ENCODE results near the gene AP3B1. TPM values are rescaled to one million over a fixed set of nuclear protein-coding genes. Genes with fewer than 3 reads are reported as not detected.

The AP3B1 gene
- polyA plus RNA-seq, 1 of the 3 experiments (the other 2 are of a cell fraction): 18.0 TPM

- peak; percentile 47; the same call in 1 of the 2 replicates for TF ChIP-seq SMC3 (IDR thresholded peaks at IDR 0.05; ENCODE audit: low read depth, low read length)
- no peak for TF ChIP-seq RXRA (IDR thresholded peaks at IDR 0.05; ENCODE audit: borderline replicate concordance, low read depth)
- TF ChIP-seq REST (IDR thresholded peaks at IDR 0.05; ENCODE audit: low read depth, low read length): no peak
Observed at GRCh38 chr5:78162253-78162862, 132.1 kb downstream of the AP3B1 start (continued).

- WGBS (ENCODE audit: low lambda C conversion rate): 100% methylated on average over 1 of the region's 1 CpG
- DNase-seq: no peak
- TF ChIP-seq PBX3 (IDR thresholded peaks at IDR 0.05) (no peak), ZBTB33 (IDR thresholded peaks at IDR 0.05; ENCODE audit: borderline replicate concordance, low read depth) (no peak), ELF1 (IDR thresholded peaks at IDR 0.05) (no peak), CHD2 (IDR thresholded peaks at IDR 0.05; ENCODE audit: low read length, partially characterized antibody) (no peak), YY1 (IDR thresholded peaks at IDR 0.05; ENCODE audit: low read depth) (no peak)
Observed at GRCh38 chr5:78157001-78157400, 137.5 kb downstream of the AP3B1 start.

More at GRCh38 chr5:78157001-78157400, 137.5 kb downstream of the AP3B1 start:
- no peaks in the 10 kb centered on the region for H3K4me1 ChIP-seq (ENCODE audit: control insufficient read depth in 1 of 2, insufficient read depth in 2 of 2, low read depth in 1 of 2, low read length in 1 of 2)
- no peaks in the 10 kb centered on the region for H3K9me3 ChIP-seq
- POLR2A ChIA-PET: no interaction called here
- peaks cover 30 to 88% of the 10 kb centered on the region in 2 experiments for H3K36me3 ChIP-seq (replicated peaks in 1 of 2; ENCODE audit: control insufficient read depth in 1 of 2, insufficient read depth in 2 of 2, low read length in 1 of 2)
- peaks cover 4% of the 10 kb centered on the region; the same call in 1 of the 2 replicates for H3K9me2 ChIP-seq
- H3K79me2 ChIP-seq (ENCODE audit: insufficient read depth): no peaks in the 10 kb centered on the region
- H3F3A ChIP-seq (replicated peaks; ENCODE audit: insufficient read depth): peaks cover 4% of the 10 kb centered on the region
- no peak overlapping the region for H2AFZ ChIP-seq (ENCODE audit: low read depth)
- H3K4me3 ChIP-seq (ENCODE audit: low read depth in 2 of 2, low read length in 1 of 2): no peak overlapping the region
- no peak overlapping the region for H3K4me2 ChIP-seq
- CTCF ChIA-PET: interaction anchor here (1.0 kb wide), 1 partner anchor 100 kb away, joined by 3 read pairs; no protein-coding TSS in a partner anchor
- H4K20me1 ChIP-seq (ENCODE audit: insufficient read depth): no peaks in the 10 kb centered on the region
- H3K9ac ChIP-seq: no peak overlapping the region
- no peak overlapping the region for H3K27ac ChIP-seq (ENCODE audit: low read depth in 2 of 2, low read length in 1 of 2)
- no peaks in the 10 kb centered on the region for H3K27me3 ChIP-seq (ENCODE audit: insufficient read depth)
